ENCODE data around the gene SETD1A. TPM values are rescaled to one million over a fixed set of nuclear protein-coding genes. Genes with fewer than 3 reads are reported as not detected.

SETD1A gene
- total RNA-seq, 1 donor from 2014 or later, result 7.4 TPM

GRCh38 chr16:31001507-31002249, 44.1 kb downstream of the SETD1A start:
- no peak for TF ChIP-seq CTCF (IDR thresholded peaks at IDR 0.05; ENCODE audit: borderline replicate concordance)
- DNase-seq, result no peak
- Histone ChIP-seq H3K4me1 (peaks cover 17% of the 10 kb centered on the region), H3K9me3 (replicated peaks) (no peaks in the 10 kb centered on the region), H3K27ac (replicated peaks) (no peak overlapping the region), H3K4me3 (no peak overlapping the region), H3K27me3 (ENCODE audit: low read depth) (peaks cover 12% of the 10 kb centered on the region), H3K36me3 (no peaks in the 10 kb centered on the region)
- intact Hi-C loops (cut with micrococcal nuclease), result no loop called here

GRCh38 chr16:31002250-31002700, 44.7 kb downstream of the SETD1A start:
- TF ChIP-seq CTCF (IDR thresholded peaks at IDR 0.05; ENCODE audit: borderline replicate concordance), result no peak
- H3K9me3 ChIP-seq (replicated peaks), result no peaks in the 10 kb centered on the region
- H3K4me3 ChIP-seq, result no peak overlapping the region
- H3K4me1 ChIP-seq, result peaks cover 11% of the 10 kb centered on the region
- no peak overlapping the region for H3K27ac ChIP-seq (replicated peaks)
- intact Hi-C loops (cut with micrococcal nuclease), result no loop called here
- peaks cover 17% of the 10 kb centered on the region for H3K27me3 ChIP-seq (ENCODE audit: low read depth)
- no peak for DNase-seq
- no peaks in the 10 kb centered on the region for H3K36me3 ChIP-seq

GRCh38 chr16:31002862-31003341, 45.3 kb downstream of the SETD1A start:
- no peak for TF ChIP-seq CTCF (IDR thresholded peaks at IDR 0.05; ENCODE audit: borderline replicate concordance)
- Histone ChIP-seq H3K4me1 (peaks cover 5% of the 10 kb centered on the region), H3K27ac (replicated peaks) (no peak overlapping the region), H3K9me3 (replicated peaks) (no peaks in the 10 kb centered on the region), H3K4me3 (no peak overlapping the region), H3K36me3 (no peaks in the 10 kb centered on the region), H3K27me3 (ENCODE audit: low read depth) (peaks cover 24% of the 10 kb centered on the region)
- no peak for DNase-seq
- intact Hi-C loops (cut with micrococcal nuclease), result no loop called here

GRCh38 chr16:31003744-31004143, 46.2 kb downstream of the SETD1A start:
- H3K4me1 ChIP-seq, result peaks cover 4% of the 10 kb centered on the region
- intact Hi-C loops (cut with micrococcal nuclease), result no loop called here
- no peaks in the 10 kb centered on the region for H3K36me3 ChIP-seq
- no peak overlapping the region for H3K4me3 ChIP-seq
- no peak for TF ChIP-seq CTCF (IDR thresholded peaks at IDR 0.05; ENCODE audit: borderline replicate concordance)
- no peaks in the 10 kb centered on the region for H3K9me3 ChIP-seq (replicated peaks)
- no peak overlapping the region for H3K27ac ChIP-seq (replicated peaks)
- no peak for DNase-seq
- H3K27me3 ChIP-seq (ENCODE audit: low read depth), result peaks cover 32% of the 10 kb centered on the region

- Histone ChIP-seq H3K9me3 (replicated peaks) (no peaks in the 10 kb centered on the region), H3K4me3 (no peak overlapping the region), H3K27ac (replicated peaks) (no peak overlapping the region), H3K27me3 (ENCODE audit: low read depth) (peaks cover 41% of the 10 kb centered on the region), H3K36me3 (no peaks in the 10 kb centered on the region), H3K4me1 (peaks cover 4% of the 10 kb centered on the region)
- intact Hi-C loops (cut with micrococcal nuclease), result no loop called here
- no peak for DNase-seq
- no peak for TF ChIP-seq CTCF (IDR thresholded peaks at IDR 0.05; ENCODE audit: borderline replicate concordance)
Measured at GRCh38 chr16:31004658-31005057, 47.1 kb downstream of the SETD1A start.
